DMS153 treated with DMSO at 0.1 percent for 48 hours (cell line): ENCODE measurements around the gene KRTAP5-3.
A peak's percentile ranks its signal among the peaks of the same experiment; 100 is the strongest.

Experiments used
- DNase-seq: peaks from one replicate; lab custom pipeline; 2025; ENCODE audit not compliant: unreplicated experiment; lab: John Stamatoyannopoulos, UW

The KRTAP5-3 gene

GRCh38 chr11:1643146-1643690 lies 35.0 kb upstream of the KRTAP5-3 start:
- no peak for DNase-seq

GRCh38 chr11:1642288-1643145 lies 34.3 kb upstream of the KRTAP5-3 start:
- DNase-seq, result no peak

GRCh38 chr11:1641096-1641495 lies 32.8 kb upstream of the KRTAP5-3 start:
- no peak for DNase-seq

- peak; percentile 89 for DNase-seq
Observed at GRCh38 chr11:1640076-1640946, 32.0 kb upstream of the KRTAP5-3 start.

GRCh38 chr11:1639666-1640065 lies 31.4 kb upstream of the KRTAP5-3 start:
- no peak for DNase-seq

- peak; percentile 95 for DNase-seq
Observed at GRCh38 chr11:1639102-1639620, 30.9 kb upstream of the KRTAP5-3 start.

GRCh38 chr11:1638344-1638743 lies 30.1 kb upstream of the KRTAP5-3 start:
- DNase-seq, result no peak

- DNase-seq, result no peak
Observed at GRCh38 chr11:1637628-1638027, 29.4 kb upstream of the KRTAP5-3 start.

GRCh38 chr11:1636291-1636950 lies 28.2 kb upstream of the KRTAP5-3 start:
- DNase-seq, result no peak

- no peak for DNase-seq
Observed at GRCh38 chr11:1633864-1634263, 25.6 kb upstream of the KRTAP5-3 start.

- peak; percentile 18 for DNase-seq
Observed at GRCh38 chr11:1632053-1632714, 23.9 kb upstream of the KRTAP5-3 start.

- DNase-seq, result no peak
Observed at GRCh38 chr11:1631066-1631568, 22.9 kb upstream of the KRTAP5-3 start.

- no peak for DNase-seq
Observed at GRCh38 chr11:1630271-1630670, 22.0 kb upstream of the KRTAP5-3 start.

- DNase-seq, result no peak
Observed at GRCh38 chr11:1629326-1630185, 21.3 kb upstream of the KRTAP5-3 start, which contains the start of gene KRTAP5-5. KRTAP5-5 (plus strand) TSS chr11:1629775; CDS start chr11:1629841, 66 bp downstream.

- DNase-seq, result peak; percentile 27
Observed at GRCh38 chr11:1628506-1629325, 20.5 kb upstream of the KRTAP5-3 start.

GRCh38 chr11:1625541-1625940 lies 17.3 kb upstream of the KRTAP5-3 start:
- no peak for DNase-seq

- no peak for DNase-seq
Observed at GRCh38 chr11:1624621-1625020, 16.4 kb upstream of the KRTAP5-3 start.

GRCh38 chr11:1623716-1624115 lies 15.5 kb upstream of the KRTAP5-3 start:
- DNase-seq, result no peak
